ENCODE data around the gene ZDHHC16.
"Not testable (repeated sequence)": the region's sequence is repeated elsewhere in the genome, so short reads cannot be mapped to it uniquely, and the experiment has no call there.

ZDHHC16 gene

GRCh38 chr10:97445722-97446639 lies at the start of gene ZDHHC16, which contains the start of gene EXOSC1:
TSS of gene ZDHHC16 (plus strand) at chr10:97446175. CDS start at chr10:97451676, 5,501 bp downstream.
TSS of gene EXOSC1 (minus strand) at chr10:97446006. CDS start at chr10:97445985, 21 bp downstream.
- DNase-seq (ENCODE audit: low read depth in 4 of 4, low spot score in 1 of 4): peak; percentile 76 to 93 (median 86)

GRCh38 chr10:97399843-97400545 lies 46.0 kb upstream of the ZDHHC16 start:
- DNase-seq (ENCODE audit: low read depth in 4 of 4, low spot score in 1 of 4): no peak

GRCh38 chr10:97400665-97401454 lies 45.1 kb upstream of the ZDHHC16 start, which contains the start of gene RRP12:
TSS of gene RRP12 (minus strand) at chr10:97401340. CDS start at chr10:97401231, 109 bp downstream.
- DNase-seq (ENCODE audit: low read depth in 4 of 4, low spot score in 1 of 4): peak; percentile 56 to 73 (median 68)

GRCh38 chr10:97401455-97401919 lies 44.5 kb upstream of the ZDHHC16 start:
- DNase-seq (ENCODE audit: low read depth in 4 of 4, low spot score in 1 of 4): no peak

GRCh38 chr10:97404044-97404443 lies 41.9 kb upstream of the ZDHHC16 start:
- no peak for DNase-seq (ENCODE audit: low read depth in 4 of 4, low spot score in 1 of 4)

- DNase-seq (ENCODE audit: low read depth in 4 of 4, low spot score in 1 of 4): no peak
These were observed 39.9 kb upstream of the ZDHHC16 start for GRCh38 chr10:97406064-97406463.

- not testable (repeated sequence) for DNase-seq (ENCODE audit: low read depth in 4 of 4, low spot score in 1 of 4)
These were observed 39.5 kb upstream of the ZDHHC16 start for GRCh38 chr10:97406483-97406882.

GRCh38 chr10:97407211-97407951 lies 38.6 kb upstream of the ZDHHC16 start:
- no peak for DNase-seq (ENCODE audit: low read depth in 4 of 4, low spot score in 1 of 4)

- no peak for DNase-seq (ENCODE audit: low read depth in 4 of 4, low spot score in 1 of 4)
These were observed 38.1 kb upstream of the ZDHHC16 start for GRCh38 chr10:97407952-97408248.

- no peak for DNase-seq (ENCODE audit: low read depth in 4 of 4, low spot score in 1 of 4)
These were observed 37.4 kb upstream of the ZDHHC16 start for GRCh38 chr10:97408496-97408992.

GRCh38 chr10:97411406-97411805 lies 34.6 kb upstream of the ZDHHC16 start:
- DNase-seq (ENCODE audit: low read depth in 4 of 4, low spot score in 1 of 4): no peak

GRCh38 chr10:97412891-97413304 lies 33.1 kb upstream of the ZDHHC16 start:
- peak in 1 of 4 experiments; percentile 59 for DNase-seq (ENCODE audit: low read depth in 4 of 4, low spot score in 1 of 4)

- DNase-seq (ENCODE audit: low read depth in 4 of 4, low spot score in 1 of 4): no peak
These were observed 29.4 kb upstream of the ZDHHC16 start for GRCh38 chr10:97416565-97416964.

GRCh38 chr10:97423757-97424098 lies 22.2 kb upstream of the ZDHHC16 start:
- not testable (repeated sequence) for DNase-seq (ENCODE audit: low read depth in 4 of 4, low spot score in 1 of 4)

- peak; percentile 75 to 93 (median 88) for DNase-seq (ENCODE audit: low read depth in 4 of 4, low spot score in 1 of 4)
These were observed 19.8 kb upstream of the ZDHHC16 start, which contains the start of gene PGAM1 for GRCh38 chr10:97425964-97426775. TSS of gene PGAM1 (plus strand) at chr10:97426191. CDS start at chr10:97426308, 117 bp downstream.

- no peak for DNase-seq (ENCODE audit: low read depth in 4 of 4, low spot score in 1 of 4)
These were observed 19.0 kb upstream of the ZDHHC16 start for GRCh38 chr10:97426776-97427570.

- DNase-seq (ENCODE audit: low read depth in 4 of 4, low spot score in 1 of 4): no peak
These were observed 18.3 kb upstream of the ZDHHC16 start for GRCh38 chr10:97427571-97428179.

- no peak for DNase-seq (ENCODE audit: low read depth in 4 of 4, low spot score in 1 of 4)
These were observed 17.4 kb upstream of the ZDHHC16 start for GRCh38 chr10:97428572-97428981.
